HG02678 (cell line): ENCODE results near the gene PRKCE.
A peak's percentile ranks its signal among the peaks of the same experiment; 100 is the strongest.
"Not testable (repeated sequence)": the region's sequence is repeated elsewhere in the genome, so short reads cannot be mapped to it uniquely, and the experiment has no call there.

Experiments used
- ATAC-seq: cut with Tn5 transposase; IDR thresholded peaks from one replicate; pipeline ENCODE4 v1.9.1; 2021; ENCODE audit warnings: mild to moderate bottlenecking, moderate library complexity; ENCODE audit not compliant: unreplicated experiment

The PRKCE gene

DNA sequence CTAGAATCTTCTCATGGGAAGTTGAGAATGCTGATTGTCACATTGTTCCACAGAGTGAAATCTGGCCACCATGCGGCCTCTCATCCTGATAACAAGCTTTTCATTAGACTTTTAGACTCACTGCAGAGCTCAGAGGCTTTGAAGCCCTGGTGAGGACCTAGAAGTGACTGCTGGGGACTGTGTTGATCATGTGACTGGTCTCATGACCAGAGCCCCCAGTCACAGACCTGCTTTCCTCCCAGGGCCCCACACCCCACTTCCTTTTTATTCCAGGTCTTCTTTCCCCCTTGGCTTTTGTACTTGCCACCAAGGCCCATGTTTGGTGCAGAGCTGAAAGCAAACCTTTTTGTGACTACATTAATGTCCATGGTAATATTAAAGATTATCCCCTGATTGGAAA, 45.2 kb downstream of the PRKCE start:
- no peak for ATAC-seq

DNA sequence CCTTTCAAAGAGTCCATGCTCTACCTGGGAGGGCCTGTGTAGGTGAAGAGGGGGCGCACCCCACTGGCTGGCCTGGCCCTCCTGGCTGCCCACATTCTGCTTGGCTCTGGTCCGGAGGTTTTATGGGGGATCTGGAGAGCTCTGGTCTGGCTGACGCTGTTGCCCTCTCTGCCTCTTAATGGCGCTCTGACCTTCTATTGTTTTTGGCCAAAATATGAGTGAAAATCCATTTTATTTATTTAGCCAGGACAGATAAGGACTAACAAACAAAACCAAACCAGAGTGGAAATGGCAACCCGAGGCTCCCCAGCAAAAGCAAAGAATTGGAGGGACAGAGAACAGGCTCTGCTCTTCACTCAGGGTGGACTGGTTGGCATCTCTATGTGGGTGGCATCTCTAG, 45.7 kb downstream of the PRKCE start:
- no peak for ATAC-seq

DNA sequence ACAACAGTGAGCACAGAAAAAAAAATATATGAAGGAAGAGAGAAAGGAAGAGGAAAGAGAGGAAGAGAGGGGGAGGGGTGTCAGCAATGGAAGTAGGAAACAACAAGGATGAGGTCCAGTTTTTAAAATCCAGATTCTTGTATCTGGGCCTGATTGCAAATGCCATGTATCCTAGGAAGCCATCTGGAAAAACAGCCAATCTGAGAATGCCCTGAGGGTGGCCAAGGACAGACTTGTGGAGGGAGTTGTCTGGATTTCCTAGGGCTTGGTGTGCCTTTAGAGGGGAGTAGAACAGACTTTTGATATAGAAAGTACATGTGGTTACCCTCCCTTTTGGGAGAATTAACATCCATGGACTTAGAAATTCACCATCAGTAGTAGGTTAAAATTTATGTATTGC, 47.1 kb downstream of the PRKCE start:
- ATAC-seq: no peak

DNA sequence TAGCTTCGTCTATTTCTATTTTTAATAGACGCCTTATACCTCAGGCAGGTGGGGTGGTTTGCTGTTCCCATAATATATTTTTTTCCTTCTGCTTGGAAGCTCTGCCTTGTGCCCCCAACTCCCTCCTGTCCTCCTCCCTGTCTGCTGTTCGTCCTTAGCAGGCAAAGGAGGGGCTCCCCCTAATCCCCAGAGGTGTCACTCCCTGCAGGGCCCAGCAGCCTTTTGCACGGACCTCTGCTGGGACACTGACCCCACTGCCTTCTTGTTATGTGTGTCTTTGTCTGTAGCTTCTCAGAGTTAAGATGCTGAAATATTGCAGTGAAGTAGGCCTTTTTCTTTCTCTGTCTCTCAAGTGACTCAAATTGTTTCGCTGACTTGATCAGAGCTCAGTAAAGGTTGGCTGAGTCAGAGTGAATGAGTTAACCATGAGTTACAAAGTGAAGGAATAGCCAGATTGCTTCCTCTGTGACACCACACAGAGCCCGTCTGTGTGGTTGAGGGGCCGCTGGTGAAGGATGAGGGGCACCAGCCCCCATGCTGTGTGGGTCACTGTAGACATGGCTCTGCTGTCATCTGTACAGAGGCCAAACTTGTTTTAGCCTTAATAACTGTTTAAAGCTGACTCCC, 47.7 kb downstream of the PRKCE start:
- ATAC-seq: peak; percentile 55

DNA sequence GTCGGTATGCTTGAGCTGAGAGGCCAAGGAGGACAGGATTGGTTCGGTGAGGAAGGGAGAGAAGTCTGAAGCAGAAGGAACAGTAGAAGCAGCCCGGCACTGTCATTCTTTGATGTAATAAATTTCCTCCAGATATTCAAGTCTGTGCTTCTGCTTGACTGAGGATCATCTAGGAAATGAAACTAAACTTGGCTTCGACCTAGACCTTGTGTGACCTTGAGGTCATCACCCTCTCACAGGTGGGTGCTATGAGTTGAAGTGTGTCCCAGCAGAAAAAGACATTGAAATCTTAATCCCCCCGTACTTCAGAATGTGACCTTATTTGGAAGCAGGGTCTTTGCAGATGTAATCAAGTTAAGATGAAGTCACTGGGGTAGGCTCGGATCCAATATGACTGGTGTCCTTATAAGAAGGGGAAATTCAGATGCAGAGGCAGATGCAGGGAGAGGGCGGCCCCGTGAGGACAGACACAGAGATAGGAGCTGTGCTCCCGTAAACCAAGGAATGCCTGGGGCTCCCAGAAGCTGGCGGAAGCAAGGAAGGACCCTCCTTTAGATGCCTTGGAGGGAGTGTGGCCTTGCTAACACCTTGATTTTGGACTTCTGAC, 49.0 kb downstream of the PRKCE start:
- no peak for ATAC-seq

GRCh38 chr2:45705233-45705632, 53.8 kb downstream of the PRKCE start:
- ATAC-seq: no peak

- ATAC-seq: no peak
These were observed 54.6 kb downstream of the PRKCE start for GRCh38 chr2:45706033-45706432.

- no peak for ATAC-seq
These were observed 55.5 kb downstream of the PRKCE start for GRCh38 chr2:45707006-45707405.

- no peak for ATAC-seq
These were observed 56.2 kb downstream of the PRKCE start for GRCh38 chr2:45707661-45708060.

DNA sequence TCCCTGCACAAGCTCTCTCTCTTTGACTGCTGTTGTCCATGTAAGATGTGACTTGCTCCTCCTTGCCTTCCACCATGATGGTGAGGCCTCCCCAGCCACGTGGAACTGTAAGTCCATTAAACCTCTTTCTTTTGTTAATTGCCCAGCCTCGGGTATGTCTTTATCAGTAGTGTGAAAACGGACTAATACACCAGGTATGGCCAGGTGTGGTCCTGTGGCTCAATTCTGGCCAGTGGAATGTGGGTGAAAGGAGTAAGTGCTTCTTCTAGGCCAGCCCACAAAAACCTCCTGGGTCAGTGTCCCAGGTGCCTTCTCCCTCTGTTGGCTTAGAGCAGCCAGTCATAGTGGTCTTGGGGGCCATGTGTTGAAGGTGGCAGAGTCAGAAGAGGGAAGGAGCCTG, 57.0 kb downstream of the PRKCE start:
- ATAC-seq: no peak

GRCh38 chr2:45709137-45709536, 57.7 kb downstream of the PRKCE start:
- no peak for ATAC-seq

DNA sequence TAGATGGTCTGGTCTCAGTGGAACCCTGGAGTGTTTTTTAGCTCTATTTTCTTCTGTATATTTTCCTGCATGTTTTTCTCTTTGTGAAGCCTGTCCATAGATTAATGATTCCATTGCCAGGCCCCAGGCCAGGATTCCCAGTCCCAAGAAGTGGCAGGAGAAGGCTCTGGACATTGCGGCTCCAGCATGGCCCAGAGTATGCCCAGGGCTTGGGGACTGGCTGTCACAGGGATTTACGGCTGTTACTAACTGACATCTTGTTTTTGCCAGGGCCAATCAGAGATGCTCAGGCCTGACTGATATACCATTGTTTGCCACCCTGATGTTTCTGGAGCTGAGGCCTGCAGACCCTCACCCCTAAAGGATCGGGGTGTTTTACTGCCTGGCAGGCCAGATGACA, 59.0 kb downstream of the PRKCE start:
- no peak for ATAC-seq

GRCh38 chr2:45711224-45711623, 59.7 kb downstream of the PRKCE start:
- no peak for ATAC-seq

GRCh38 chr2:45712570-45712969, 61.1 kb downstream of the PRKCE start:
- ATAC-seq: no peak

DNA sequence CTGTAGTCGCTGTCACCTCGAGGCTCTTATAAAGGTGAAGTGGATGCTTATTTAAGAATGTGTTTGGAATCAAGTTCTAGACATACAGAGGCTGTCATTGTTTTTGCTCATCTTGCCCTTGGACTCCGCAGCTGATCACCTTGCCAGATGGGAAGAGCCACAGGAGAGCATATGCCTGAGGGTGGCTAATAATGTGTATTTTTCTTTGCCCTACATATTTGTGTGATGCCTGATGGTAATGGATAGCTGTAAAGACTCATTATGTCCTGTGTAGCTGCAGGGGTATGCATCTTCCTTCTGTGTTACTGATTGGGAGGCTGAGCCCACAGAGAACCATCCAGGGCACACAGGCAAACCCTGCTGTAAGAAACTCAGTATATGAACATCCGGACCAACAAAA, 61.7 kb downstream of the PRKCE start:
- no peak for ATAC-seq

DNA sequence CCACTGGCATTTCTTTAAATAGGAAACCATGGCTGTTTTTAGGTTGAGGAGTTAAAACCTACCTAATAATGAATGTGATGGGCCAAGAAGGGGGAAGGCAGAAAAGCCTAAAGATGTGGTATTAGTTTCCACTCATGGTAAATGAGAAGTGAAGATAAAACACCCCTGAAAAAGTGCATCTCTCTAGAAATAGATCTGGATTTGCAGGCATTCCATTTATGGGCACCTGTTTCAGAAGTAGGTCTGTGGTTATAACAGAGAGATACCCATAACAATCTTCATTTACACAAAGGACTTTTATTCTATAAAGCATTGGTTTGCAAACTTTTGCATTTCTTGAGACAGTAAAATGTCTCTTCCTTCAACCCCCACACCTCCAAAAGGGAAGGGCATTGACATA, 62.1 kb downstream of the PRKCE start:
- ATAC-seq: no peak

GRCh38 chr2:45714679-45715078, 63.2 kb downstream of the PRKCE start:
- ATAC-seq: no peak

DNA sequence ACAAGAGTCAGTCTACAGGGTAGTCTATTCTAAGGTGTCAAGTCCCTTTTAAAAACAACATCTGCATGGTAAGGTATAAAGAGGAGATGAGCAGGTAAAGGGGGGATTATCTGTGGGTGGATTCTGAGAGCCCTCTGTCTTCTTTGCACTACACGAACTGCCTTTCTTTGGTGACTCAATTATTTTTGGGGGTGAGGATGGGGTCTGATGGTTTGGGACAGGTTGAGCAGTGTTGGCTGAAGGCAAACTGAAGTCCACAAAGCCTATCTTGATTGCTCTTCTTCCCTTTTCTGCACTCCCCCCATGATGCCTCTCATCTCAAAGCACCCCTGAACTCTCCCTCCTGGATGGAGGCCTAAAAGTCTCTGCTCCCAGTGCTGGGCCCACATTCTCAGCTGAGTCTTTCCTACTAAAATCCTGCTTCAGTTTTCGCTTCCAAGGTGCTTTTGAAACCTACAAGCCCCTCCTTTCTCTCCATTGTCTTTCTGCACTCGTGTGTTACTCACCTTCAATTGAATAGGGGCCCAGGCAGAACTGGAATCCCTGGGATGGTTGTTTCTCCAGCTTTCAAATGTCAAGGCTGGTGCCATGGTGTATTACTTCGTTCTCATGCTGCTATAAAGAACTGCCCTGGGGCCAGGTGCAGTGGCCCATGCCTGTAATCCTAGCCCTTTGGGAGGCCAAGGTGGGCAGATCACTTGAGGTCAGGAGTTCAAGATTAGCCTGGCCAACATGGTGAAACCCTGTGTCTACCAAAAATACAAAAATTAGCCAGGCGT, 64.3 kb downstream of the PRKCE start:
- no peak for ATAC-seq

DNA sequence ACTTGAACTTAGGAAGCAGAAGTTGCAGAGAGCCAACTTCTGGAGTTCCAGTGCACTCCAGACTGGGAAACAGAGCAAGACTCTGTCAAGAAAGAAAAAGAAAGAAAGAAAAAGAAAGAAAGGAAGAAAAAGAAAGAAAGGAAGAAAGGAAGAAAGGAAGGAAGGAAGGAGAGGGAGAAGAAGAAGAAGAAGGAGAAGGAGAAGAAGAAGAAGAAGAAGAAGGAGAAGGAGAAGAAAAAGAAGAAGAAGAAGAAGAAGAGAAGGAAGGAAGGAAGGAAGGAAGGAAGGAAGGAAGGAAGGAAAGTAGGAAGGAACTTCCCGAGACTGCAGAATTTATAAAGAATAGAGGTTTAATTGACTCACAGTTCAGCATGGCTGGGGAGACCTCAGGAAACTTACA, 65.0 kb downstream of the PRKCE start:
- ATAC-seq: not testable (repeated sequence)

DNA sequence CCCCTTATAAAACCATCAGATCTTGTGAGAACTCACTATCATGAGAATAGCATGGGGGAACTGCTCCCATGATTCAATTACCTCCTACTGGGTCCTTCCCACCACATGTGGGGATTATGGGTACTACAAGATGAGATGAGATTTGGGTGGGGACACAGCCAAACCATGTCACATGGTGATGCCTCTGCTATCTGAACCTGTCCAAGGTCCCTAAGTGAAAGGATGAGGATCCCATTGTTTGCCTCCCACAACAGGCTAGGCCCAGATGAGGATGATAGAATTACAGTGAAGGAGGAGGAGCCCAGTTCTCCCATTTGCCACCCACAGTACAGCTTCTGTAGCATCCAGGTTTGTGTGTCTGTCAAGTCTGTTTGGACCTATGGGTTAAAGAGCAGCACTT, 65.4 kb downstream of the PRKCE start:
- no peak for ATAC-seq

- ATAC-seq: no peak
These were observed 68.7 kb downstream of the PRKCE start for GRCh38 chr2:45720210-45720609.

DNA sequence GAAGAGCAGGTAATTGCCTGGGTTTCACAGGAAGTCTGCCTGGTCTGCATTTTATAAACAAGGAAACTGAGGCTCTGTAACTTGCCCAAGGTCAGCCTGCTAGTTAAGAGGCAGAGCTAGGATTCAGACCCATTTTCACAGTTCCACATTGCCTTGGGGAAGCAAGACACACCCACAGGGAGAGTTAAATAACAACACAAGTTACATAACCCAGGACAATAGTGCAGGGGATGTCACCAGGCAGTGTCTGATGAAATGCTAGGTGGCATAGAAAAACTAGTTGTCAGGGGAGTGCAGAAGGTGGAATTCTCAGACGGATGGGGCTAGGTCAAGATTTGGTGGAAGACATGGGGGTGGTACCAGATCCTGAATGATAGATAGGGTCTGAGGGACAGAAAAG, 69.7 kb downstream of the PRKCE start:
- no peak for ATAC-seq
